Measurements from ENCODE around the gene CNN3.

DNA sequence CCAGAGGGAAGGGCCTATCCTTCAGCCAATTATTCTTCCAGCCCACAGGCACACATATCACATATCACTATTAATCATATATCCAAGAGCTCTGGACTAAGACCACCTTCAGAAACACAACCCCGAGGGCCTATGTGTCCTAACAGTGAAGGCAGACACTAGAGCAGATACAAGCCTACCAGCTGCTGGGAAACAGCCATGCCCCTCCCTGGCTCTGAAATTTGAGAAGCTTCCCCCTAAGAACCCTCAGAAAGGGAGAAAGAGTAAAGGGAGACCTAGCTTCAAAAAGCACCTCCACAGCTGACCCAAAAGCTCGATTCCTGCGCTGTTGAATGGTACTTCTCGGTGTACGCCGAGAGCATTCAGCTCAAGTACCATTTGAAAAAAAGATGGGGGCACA lies 17.4 kb downstream of the CNN3 start:
- TF ChIP-seq, protein P1, sequence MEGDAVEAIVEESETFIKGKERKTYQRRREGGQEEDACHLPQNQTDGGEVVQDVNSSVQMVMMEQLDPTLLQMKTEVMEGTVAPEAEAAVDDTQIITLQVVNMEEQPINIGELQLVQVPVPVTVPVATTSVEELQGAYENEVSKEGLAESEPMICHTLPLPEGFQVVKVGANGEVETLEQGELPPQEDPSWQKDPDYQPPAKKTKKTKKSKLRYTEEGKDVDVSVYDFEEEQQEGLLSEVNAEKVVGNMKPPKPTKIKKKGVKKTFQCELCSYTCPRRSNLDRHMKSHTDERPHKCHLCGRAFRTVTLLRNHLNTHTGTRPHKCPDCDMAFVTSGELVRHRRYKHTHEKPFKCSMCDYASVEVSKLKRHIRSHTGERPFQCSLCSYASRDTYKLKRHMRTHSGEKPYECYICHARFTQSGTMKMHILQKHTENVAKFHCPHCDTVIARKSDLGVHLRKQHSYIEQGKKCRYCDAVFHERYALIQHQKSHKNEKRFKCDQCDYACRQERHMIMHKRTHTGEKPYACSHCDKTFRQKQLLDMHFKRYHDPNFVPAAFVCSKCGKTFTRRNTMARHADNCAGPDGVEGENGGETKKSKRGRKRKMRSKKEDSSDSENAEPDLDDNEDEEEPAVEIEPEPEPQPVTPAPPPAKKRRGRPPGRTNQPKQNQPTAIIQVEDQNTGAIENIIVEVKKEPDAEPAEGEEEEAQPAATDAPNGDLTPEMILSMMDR (conservative IDR thresholded peaks at IDR 0.05; ENCODE audit: low read depth, low read length): no peak
- no peak for TF ChIP-seq EZH2 (IDR thresholded peaks at IDR 0.05; ENCODE audit: borderline replicate concordance, low read depth, low read length, poor library complexity, severe bottlenecking)
